Astrocyte (in vitro differentiated cells and primary cell): ENCODE data around the gene ZNF692.

Experiments
- CTCF ChIP-seq: IDR thresholded peaks from 2 replicates; pipeline ENCODE4 v1.5.1; 2011; ENCODE audit warnings: low read depth, mild to moderate bottlenecking, inconsistent platforms, low read length, moderate library complexity; ENCODE audit not compliant: insufficient read depth
- EZH2 ChIP-seq: IDR thresholded peaks from 2 replicates; pipeline ENCODE4 v1.6.1; 2012; ENCODE audit warnings: mild to moderate bottlenecking, low read length, inconsistent platforms; ENCODE audit not compliant: insufficient read depth

- TF ChIP-seq EZH2 (no peak), CTCF (no peak)
Observed at GRCh38 chr1:248847956-248848561, 10.8 kb downstream of the ZNF692 start.
